GM23338 (cell line): Measurements from ENCODE around the gene BICRAL. TPM values are rescaled to one million over a fixed set of nuclear protein-coding genes. Genes with fewer than 3 reads are reported as not detected.
A peak's percentile ranks its signal among the peaks of the same experiment; 100 is the strongest.

Source experiments
- ATAC-seq: fragments of 200-7000 bp; cut with Tn5 transposase; 3 replicates; pipeline ENCODE4 v1.9.1; 2020
- DNase-seq: peaks from one replicate; pipeline ENCODE4 v3.0.0-alpha.2; 2015; ENCODE audit warnings: low spot score
- H2AFZ ChIP-seq: fragments of 200-600 bp; sonication (generic); 2 replicates; pipeline ENCODE4 v1.8.0; 2016; ENCODE audit warnings: antibody characterized with exemption, mild to moderate bottlenecking, moderate library complexity
- H3F3A ChIP-seq: fragments of 200-600 bp; sonication (generic); replicated peaks from 2 replicates; pipeline ENCODE4 v1.8.0; 2017; ENCODE audit warnings: antibody characterized with exemption, mixed run types, low read depth
- H3K27ac ChIP-seq: fragments of 200-600 bp; sonication (generic); 2 replicates; pipeline ENCODE4 v1.6.1; 2016; ENCODE audit warnings: low read depth
- H3K27me3 ChIP-seq: fragments of 200-600 bp; sonication (generic); 2 replicates; pipeline ENCODE4 v1.8.0; 2016; ENCODE audit warnings: mild to moderate bottlenecking, mixed run types, moderate library complexity; ENCODE audit not compliant: insufficient read depth
- H3K36me3 ChIP-seq: fragments of 200-600 bp; sonication (generic); 2 replicates; pipeline ENCODE4 v1.8.0; 2016; ENCODE audit warnings: mild to moderate bottlenecking; ENCODE audit not compliant: insufficient read depth
- H3K4me1 ChIP-seq: fragments of 200-600 bp; sonication (generic); 2 replicates; pipeline ENCODE4 v1.8.0; 2016; ENCODE audit warnings: mild to moderate bottlenecking, moderate library complexity; ENCODE audit not compliant: insufficient read depth
- H3K4me2 ChIP-seq: fragments of 200-600 bp; sonication (generic); 2 replicates; pipeline ENCODE4 v1.7.1; 2017; ENCODE audit warnings: mixed run types
- H3K4me3 ChIP-seq: fragments of 200-600 bp; sonication (generic); 2 replicates; pipeline ENCODE4 v1.6.1; 2016; ENCODE audit warnings: mixed run types
- H3K79me2 ChIP-seq: fragments of 200-600 bp; sonication (generic); replicated peaks from 2 replicates; pipeline ENCODE4 v1.8.0; 2017; ENCODE audit warnings: mild to moderate bottlenecking; ENCODE audit not compliant: insufficient read depth
- H3K9me2 ChIP-seq: fragments of 200-600 bp; sonication (generic); 2 replicates; pipeline ENCODE4 v1.8.0; 2017; ENCODE audit not compliant: insufficient read depth
- H4K20me1 ChIP-seq: fragments of 200-600 bp; sonication (generic); replicated peaks from 2 replicates; pipeline ENCODE4 v1.8.0; 2017; ENCODE audit warnings: mild to moderate bottlenecking; ENCODE audit not compliant: insufficient read depth
- H3K27ac Mint-ChIP-seq: 2 replicates; pipeline ENCODE4 v1.8.0; 2020; ENCODE audit warnings: inconsistent platforms, mild to moderate bottlenecking, moderate library complexity, mixed read lengths
- H3K27me3 Mint-ChIP-seq: 3 replicates; pipeline ENCODE4 v1.8.0; 2022; ENCODE audit warnings: low read depth, mild to moderate bottlenecking, moderate library complexity, mixed read lengths, inconsistent platforms; ENCODE audit not compliant: insufficient read depth, poor library complexity
- H3K36me3 Mint-ChIP-seq: 3 replicates; pipeline ENCODE4 v1.8.0; 2021; ENCODE audit warnings: low read depth, mild to moderate bottlenecking, inconsistent platforms, moderate library complexity, mixed read lengths
- H3K4me1 Mint-ChIP-seq: 3 replicates; pipeline ENCODE4 v1.8.0; 2020; ENCODE audit warnings: mild to moderate bottlenecking, inconsistent platforms, mixed read lengths
- H3K4me3 Mint-ChIP-seq: 3 replicates; pipeline ENCODE4 v1.8.0; 2021; ENCODE audit warnings: moderate library complexity, mild to moderate bottlenecking, inconsistent platforms, mixed read lengths
- H3K9me3 Mint-ChIP-seq: 3 replicates; pipeline ENCODE4 v1.8.0; 2020; ENCODE audit warnings: moderate library complexity, mild to moderate bottlenecking, inconsistent platforms, mixed read lengths
- EZH2 ChIP-seq: fragments of 200-600 bp; sonication (generic); IDR thresholded peaks from one replicate; pipeline ENCODE4 v1.8.0; 2017; ENCODE audit warnings: antibody characterized with exemption, mild to moderate bottlenecking, low read depth; ENCODE audit not compliant: unreplicated experiment
- EZH2phosphoT487 ChIP-seq: fragments of 200-600 bp; sonication (generic); IDR thresholded peaks from one replicate; pipeline ENCODE4 v1.8.1; 2018; ENCODE audit warnings: antibody characterized with exemption; ENCODE audit not compliant: unreplicated experiment
- JUNB ChIP-seq: IDR thresholded peaks from one replicate; pipeline ENCODE4 v1.6.1; 2016; ENCODE audit warnings: antibody characterized with exemption; ENCODE audit not compliant: unreplicated experiment
- NANOG ChIP-seq: IDR thresholded peaks from 2 replicates; pipeline ENCODE4 v1.6.1; 2016; ENCODE audit warnings: antibody characterized with exemption, borderline replicate concordance
- POLR2AphosphoS5 ChIP-seq: IDR thresholded peaks from 2 replicates; pipeline ENCODE4 v1.6.1; 2016; ENCODE audit warnings: antibody characterized with exemption, low read depth
- STAT1 ChIP-seq: IDR thresholded peaks from one replicate; pipeline ENCODE4 v1.6.1; 2016; ENCODE audit warnings: antibody characterized with exemption; ENCODE audit not compliant: unreplicated experiment
- ZNF114 ChIP-seq: fragments of 250-450 bp; sonication (Bioruptor Pico); IDR thresholded peaks from 2 replicates; pipeline ENCODE4 v1.5.0; 2020; ENCODE audit warnings: mild to moderate bottlenecking, moderate library complexity
- ZNF331 ChIP-seq: fragments of 250-450 bp; sonication (Bioruptor Pico); IDR thresholded peaks from 2 replicates; pipeline ENCODE4 v1.5.0; 2020; ENCODE audit warnings: low read depth, mild to moderate bottlenecking, moderate library complexity
- ZNF462 ChIP-seq: fragments of 250-450 bp; sonication (Bioruptor Pico); IDR thresholded peaks from 2 replicates; pipeline ENCODE4 v1.5.0; 2020; ENCODE audit warnings: mild to moderate bottlenecking, moderate library complexity
- polyA plus RNA-seq: library from polyadenylated mRNA; unstranded; fragments of >200 nt; fragmentation: Nextera tagmentation; extraction: Ambion mirVana; gene quantifications from 2 replicates; pipeline ENCODE4 v1.2.1, GENCODE V29; 2016
- total RNA-seq: library from RNA; depleted of rRNA; stranded (reverse); fragments of >200 nt; shearing (Covaris generic); gene quantifications from 2 replicates; pipeline ENCODE4 v1.2.3, GENCODE V29; 2014

BICRAL gene
- total and polyA plus RNA-seq, 2 experiments from 2014 or later = 3.4 to 11.7 TPM

GRCh38 chr6:42818416-42818815 lies 36.6 kb downstream of the BICRAL start:
- Mint-ChIP-seq H3K4me3 (no peak overlapping the region), H3K36me3 (peaks cover 2% of the 10 kb centered on the region; the same call in 2 of the 3 replicates), H3K27me3 (no peaks in the 10 kb centered on the region), H3K9me3 (no peaks in the 10 kb centered on the region), H3K27ac (peak overlapping the region; percentile 48; the same call in 1 of the 2 replicates), H3K4me1 (peaks cover 31% of the 10 kb centered on the region)
- ATAC-seq = no peak
- no peak for DNase-seq
- TF ChIP-seq EZH2phosphoT487 = no peak
- no peak for TF ChIP-seq ZNF114 (CRISPR knock-in tag)
- no peak for TF ChIP-seq ZNF462
- no peak for TF ChIP-seq ZNF331 (CRISPR knock-in tag)
- no peak for TF ChIP-seq STAT1
- TF ChIP-seq JUNB = no peak
- Histone ChIP-seq H3K4me2 (no peak overlapping the region), H3F3A (no peaks in the 10 kb centered on the region), H3K79me2 (no peaks in the 10 kb centered on the region), H2AFZ (no peak overlapping the region), H3K9me2 (no peaks in the 10 kb centered on the region), H3K27me3 (no peaks in the 10 kb centered on the region), H3K36me3 (peaks cover 6% of the 10 kb centered on the region), H3K4me3 (no peak overlapping the region), H3K27ac (peak overlapping the region; percentile 57; the same call in 1 of the 2 replicates), H4K20me1 (0 out of 2 replicates have a peak, but pooled peaks cover 4% of the 10 kb centered on the region), H3K4me1 (peaks cover 27% of the 10 kb centered on the region)

- no peak overlapping the region for H2AFZ ChIP-seq
- H3K27me3 ChIP-seq = no peaks in the 10 kb centered on the region
- H3K36me3 ChIP-seq = peaks cover 6% of the 10 kb centered on the region
- peak overlapping the region; percentile 57 for H3K27ac ChIP-seq
- Mint-ChIP-seq H3K36me3 (peaks cover 2% of the 10 kb centered on the region; the same call in 2 of the 3 replicates), H3K9me3 (no peaks in the 10 kb centered on the region), H3K27ac (peak overlapping the region; percentile 48; the same call in 1 of the 2 replicates), H3K4me1 (peaks cover 31% of the 10 kb centered on the region), H3K27me3 (no peaks in the 10 kb centered on the region), H3K4me3 (no peak overlapping the region)
- peaks cover 27% of the 10 kb centered on the region for H3K4me1 ChIP-seq
- H4K20me1 ChIP-seq = 0 out of 2 replicates have a peak, but pooled peaks cover 4% of the 10 kb centered on the region
- DNase-seq (no peak), ATAC-seq (peak; percentile 40)
- H3K4me2 ChIP-seq = no peak overlapping the region
- H3K9me2 ChIP-seq = no peaks in the 10 kb centered on the region
- no peaks in the 10 kb centered on the region for H3F3A ChIP-seq
- H3K4me3 ChIP-seq = no peak overlapping the region
- H3K79me2 ChIP-seq = no peaks in the 10 kb centered on the region
- no peak for TF ChIP-seq NANOG
- no peak for TF ChIP-seq EZH2
- TF ChIP-seq STAT1 = no peak
- TF ChIP-seq POLR2AphosphoS5 = no peak
- no peak for TF ChIP-seq ZNF331 (CRISPR knock-in tag)
Observed at GRCh38 chr6:42818878-42819277, 37.0 kb downstream of the BICRAL start.
